Stromal cell of bone marrow (primary cell): ENCODE measurements around the gene OPN1SW.

Source experiments
- DNase-seq: peaks from one replicate; pipeline ENCODE4 v3.0.0-alpha.2; 2012; ENCODE audit warnings: low read depth

Gene OPN1SW

DNA sequence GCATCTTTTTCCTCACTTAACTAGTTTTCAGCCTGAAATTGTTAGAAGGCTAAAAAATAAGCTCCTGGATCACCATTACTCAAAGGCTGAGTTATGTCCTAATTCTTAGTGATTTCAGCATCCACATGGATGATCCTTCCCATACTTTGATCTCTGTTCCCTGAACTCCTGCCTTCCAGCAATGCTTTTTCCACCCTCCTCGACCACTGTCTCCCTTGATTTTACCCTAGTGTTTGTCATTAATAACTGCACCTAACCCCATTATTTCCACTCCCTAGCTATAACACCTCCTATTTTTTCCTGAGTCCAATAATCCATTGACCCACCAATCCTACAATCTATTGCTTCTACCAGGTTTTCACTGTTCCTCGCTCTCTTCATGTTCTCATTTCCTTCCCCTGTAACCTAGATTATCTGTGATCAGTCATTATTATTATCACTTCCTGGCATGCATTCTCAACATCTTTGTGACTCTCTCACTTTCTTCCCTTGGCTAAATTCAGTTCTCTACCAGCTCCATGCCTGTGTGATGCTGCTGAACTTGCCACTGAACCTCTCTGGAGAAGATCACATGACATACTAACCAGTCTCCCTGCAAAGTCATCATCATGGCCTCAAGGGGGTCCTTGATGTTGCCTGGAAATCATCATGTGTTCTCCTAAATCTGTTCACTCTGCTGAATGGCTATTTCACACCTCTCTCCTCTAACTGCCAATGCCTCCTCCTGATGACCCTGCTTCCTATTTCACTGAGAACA is 42.9 kb downstream of the OPN1SW start:
- no peak for DNase-seq

DNA sequence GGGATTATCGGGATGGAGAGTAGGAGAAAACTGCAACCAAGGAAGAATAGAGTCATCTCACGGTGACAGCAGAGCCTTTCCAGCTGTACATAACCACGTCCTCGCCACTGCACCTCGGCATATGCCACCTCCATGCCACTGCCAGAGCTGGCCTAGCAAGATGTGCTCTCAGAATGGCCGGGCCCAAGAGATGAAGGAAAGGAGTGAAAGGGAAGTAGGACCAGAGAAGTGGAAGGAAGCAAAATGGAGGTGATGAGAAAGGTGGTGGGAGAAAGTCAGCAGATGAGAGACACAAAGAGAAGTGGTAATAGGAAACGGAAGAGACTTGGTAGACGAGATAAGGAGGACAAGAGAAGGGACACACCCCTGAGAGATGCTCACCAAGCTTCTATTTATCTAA is 44.4 kb downstream of the OPN1SW start:
- no peak for DNase-seq

DNA sequence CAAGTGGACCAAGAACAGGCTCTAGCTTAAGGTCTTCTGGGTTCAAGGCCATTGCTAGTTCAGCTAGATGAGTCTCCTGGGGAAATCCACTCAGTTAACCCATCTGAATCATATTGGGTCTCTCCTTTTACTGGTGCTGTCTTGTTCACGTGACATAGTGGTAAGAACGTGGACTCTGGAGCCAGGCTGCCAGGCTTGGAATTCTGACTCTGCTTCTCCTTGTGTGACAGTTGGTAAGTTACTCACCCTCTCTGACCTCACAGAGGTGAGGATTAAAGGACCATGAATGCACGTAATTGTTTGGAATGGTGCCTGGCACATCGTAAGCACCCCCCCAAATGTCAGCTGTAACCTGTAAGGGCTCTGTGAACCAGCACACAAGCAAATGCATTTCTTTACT is 46.1 kb downstream of the OPN1SW start:
- no peak for DNase-seq

- DNase-seq: no peak
Observed at GRCh38 chr7:128728598-128728997, 47.0 kb downstream of the OPN1SW start.

- DNase-seq: no peak
Observed at GRCh38 chr7:128727239-128727638, 48.4 kb downstream of the OPN1SW start.

DNA sequence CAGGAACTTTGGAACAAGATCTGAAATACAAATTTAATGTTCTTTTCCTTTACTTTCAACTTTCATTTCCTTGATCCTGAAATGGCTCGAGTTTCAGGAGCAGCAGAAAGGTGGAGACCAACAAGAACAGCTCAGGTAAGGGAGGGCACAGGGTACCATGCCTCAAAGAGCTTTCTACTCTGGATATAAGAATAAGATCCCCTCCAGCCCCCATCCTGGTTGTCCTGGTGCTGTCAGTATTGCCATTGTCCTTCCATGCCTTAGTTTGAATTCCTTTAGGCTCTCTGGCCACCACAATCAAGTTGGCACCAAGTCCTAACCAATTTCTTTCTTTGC is 48.9 kb downstream of the OPN1SW start:
- DNase-seq: no peak

DNA sequence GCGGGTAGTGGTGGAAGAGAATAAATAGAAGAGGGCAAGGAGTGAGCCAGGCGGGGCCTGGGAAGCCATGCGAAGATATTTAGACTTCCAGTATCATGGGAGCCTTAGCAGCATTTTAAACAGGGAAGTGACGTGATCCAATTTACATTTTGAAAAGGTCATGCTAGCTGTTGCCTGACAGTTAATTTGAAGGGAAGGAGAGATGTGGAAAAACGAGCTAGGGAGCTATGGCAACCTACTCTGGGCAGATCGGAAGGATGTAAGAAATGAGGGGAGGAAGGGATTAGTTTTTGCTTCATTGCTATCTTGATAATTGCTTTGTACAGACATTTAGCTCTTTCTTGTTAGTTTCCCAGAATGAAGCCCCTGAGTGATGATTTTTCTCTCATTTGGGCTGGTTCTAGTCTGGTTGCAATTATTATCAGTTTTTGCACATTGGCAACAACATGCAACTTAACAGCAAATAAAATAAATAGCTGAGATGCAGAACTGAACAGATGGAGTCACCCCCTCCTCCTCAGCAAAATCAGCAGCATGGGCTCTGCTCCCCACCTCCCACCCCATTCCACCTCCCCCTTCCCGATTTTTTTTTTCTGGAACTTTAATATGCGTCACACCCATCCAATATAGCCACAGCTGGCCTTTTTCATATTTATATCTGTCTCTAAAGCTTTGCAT is 49.4 kb downstream of the OPN1SW start:
- DNase-seq: no peak

GRCh38 chr7:128725531-128725930 is 50.1 kb downstream of the OPN1SW start:
- no peak for DNase-seq

DNA sequence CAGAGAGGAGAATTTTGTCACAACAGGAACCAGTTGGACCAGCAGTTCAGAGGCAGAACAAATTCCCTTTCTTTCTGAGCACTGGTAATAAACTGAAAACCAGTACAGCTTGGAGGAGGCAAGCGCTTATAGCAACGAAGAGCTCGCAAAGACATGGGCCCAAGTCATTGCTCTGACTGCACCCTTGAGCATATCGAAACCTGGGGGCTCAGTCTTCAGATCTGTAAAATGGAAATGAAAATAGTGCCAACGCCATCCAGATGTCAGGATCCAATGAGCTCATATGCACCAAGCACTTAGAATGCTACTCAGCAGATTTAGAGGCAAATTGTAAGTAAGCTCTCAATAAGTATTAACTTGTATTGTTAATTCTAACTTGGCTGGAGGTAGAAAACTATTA is 50.9 kb downstream of the OPN1SW start:
- no peak for DNase-seq
